Astrocyte of the spinal cord (primary cell): Measurements from ENCODE around the gene EPC1.

Source experiments
- DNase-seq: peaks from one replicate; pipeline ENCODE4 v3.0.0; 2011; ENCODE audit warnings: low read depth, low spot score
- H3K4me3 ChIP-seq: 2 replicates; pipeline ENCODE4 v1.5.1; 2011; ENCODE audit warnings: low read depth, mild to moderate bottlenecking, low read length, moderate library complexity
- in situ Hi-C: cut with HindIII; loops from 2 replicates; pipeline ENCODE4 v1.10.0; 2017; ENCODE audit warnings: low sequenced_read_pairs
- TF ChIP-seq, protein P1 (sequence below): IDR thresholded peaks from 2 replicates; pipeline ENCODE4 v1.5.1; 2012; ENCODE audit warnings: low read depth, mild to moderate bottlenecking, low read length, inconsistent platforms

EPC1 gene

DNA sequence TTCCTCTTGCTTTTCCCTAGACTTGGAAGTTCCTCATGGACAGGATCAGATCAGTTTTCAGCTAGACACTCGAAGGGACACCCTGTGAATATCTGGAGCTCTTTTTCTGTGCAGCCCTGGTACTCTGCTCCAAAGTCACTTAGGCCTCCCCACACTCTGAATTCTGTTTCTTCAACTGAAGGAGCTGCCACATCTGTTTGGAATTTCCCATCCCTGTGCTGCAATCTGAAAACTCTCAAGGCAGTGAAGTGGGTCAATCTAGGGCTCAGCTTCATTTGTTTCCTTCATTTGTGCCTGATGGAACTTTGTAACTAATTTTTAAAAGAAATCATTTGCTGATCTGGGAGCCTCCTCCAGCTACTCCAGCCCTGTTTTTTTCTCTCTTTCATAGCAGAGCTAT is 9.6 kb downstream of the EPC1 start:
- in situ Hi-C loops = no loop called here
- TF ChIP-seq, protein P1, sequence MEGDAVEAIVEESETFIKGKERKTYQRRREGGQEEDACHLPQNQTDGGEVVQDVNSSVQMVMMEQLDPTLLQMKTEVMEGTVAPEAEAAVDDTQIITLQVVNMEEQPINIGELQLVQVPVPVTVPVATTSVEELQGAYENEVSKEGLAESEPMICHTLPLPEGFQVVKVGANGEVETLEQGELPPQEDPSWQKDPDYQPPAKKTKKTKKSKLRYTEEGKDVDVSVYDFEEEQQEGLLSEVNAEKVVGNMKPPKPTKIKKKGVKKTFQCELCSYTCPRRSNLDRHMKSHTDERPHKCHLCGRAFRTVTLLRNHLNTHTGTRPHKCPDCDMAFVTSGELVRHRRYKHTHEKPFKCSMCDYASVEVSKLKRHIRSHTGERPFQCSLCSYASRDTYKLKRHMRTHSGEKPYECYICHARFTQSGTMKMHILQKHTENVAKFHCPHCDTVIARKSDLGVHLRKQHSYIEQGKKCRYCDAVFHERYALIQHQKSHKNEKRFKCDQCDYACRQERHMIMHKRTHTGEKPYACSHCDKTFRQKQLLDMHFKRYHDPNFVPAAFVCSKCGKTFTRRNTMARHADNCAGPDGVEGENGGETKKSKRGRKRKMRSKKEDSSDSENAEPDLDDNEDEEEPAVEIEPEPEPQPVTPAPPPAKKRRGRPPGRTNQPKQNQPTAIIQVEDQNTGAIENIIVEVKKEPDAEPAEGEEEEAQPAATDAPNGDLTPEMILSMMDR = no peak
- DNase-seq = no peak
- H3K4me3 ChIP-seq = no peak overlapping the region

DNA sequence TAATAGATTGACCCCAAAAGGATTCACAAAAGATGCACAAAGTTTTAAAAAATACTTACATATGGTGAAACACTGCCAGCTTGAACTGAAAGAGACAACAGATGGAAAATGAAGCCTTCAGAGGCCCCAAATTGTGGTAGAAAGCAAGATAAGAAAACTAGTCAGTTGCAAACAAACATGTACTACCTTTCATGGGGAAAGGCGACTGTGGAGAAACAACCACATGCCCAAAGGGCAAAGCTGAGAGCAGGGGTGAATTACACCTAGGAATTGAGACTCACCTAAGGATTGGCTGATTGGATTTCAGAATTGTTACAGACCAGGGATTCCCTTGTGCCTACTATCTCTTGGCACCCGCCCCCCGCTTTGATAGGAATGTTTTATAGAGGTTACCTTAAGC is 13.1 kb downstream of the EPC1 start:
- TF ChIP-seq, protein P1 = no peak
- H3K4me3 ChIP-seq = no peak overlapping the region
- in situ Hi-C loops = no loop called here
- no peak for DNase-seq

DNA sequence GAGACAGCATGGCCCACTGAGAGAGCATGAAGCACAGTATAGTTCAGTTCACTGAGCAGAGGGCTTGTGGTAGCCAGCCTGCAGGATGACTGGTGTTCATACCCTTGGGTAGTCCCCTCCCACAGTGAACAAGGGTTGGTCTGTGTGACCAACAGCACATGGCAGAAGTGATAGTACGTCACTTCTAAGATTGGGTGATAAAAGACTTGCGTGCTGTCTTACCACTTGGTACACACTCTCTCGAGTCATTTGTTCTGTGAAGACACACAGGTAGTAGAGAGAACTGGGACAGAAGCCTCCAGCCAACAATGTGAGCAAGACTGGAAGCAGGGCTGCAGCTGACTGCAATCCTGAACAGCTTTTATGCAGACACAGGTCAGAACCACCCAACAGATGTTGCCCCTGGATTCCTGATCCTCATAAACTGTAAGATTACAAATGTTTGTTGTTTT is 14.6 kb downstream of the EPC1 start:
- TF ChIP-seq, protein P1 = no peak
- in situ Hi-C loops = no loop called here
- no peak overlapping the region for H3K4me3 ChIP-seq
- DNase-seq = no peak

DNA sequence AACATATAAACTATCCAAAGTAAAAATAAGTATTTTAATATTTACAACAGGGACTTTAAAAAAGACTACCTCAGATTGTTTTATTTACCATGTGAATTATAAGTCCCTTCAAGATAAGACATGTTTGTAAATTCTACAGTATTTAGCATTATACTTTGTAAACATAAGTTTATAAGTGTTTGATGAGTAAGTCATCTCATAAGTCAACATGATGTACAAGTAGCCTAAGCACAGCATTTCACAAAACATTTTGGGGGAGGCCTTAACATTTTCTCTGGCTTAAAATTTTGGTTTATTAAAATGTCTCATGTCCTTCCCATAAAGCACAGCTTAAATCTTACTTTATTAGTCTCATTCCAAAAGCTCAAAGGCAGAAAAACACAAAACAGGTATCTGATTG is 15.4 kb downstream of the EPC1 start:
- TF ChIP-seq, protein P1 = no peak
- no peak for DNase-seq
- in situ Hi-C loops = no loop called here
- H3K4me3 ChIP-seq = no peak overlapping the region

DNA sequence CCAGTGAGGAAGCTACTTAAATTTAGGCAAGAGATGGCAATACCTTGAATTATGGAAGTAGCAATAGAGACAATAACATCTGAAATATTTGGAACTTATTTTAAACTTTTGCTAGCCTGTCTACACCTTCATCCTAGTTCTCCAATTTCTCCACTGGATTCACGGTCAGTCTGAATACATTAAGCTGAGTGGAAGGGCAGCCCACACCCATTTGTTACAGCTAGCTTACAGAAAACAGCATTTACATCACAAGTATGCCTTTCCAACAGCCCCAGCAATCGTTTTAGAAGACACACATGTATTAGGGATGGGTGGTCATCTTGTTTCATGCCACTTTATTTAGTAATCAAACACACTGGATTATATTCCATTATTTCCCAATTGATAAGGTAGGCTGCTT is 16.7 kb downstream of the EPC1 start:
- in situ Hi-C loops = no loop called here
- no peak for DNase-seq
- TF ChIP-seq, protein P1 = no peak
- H3K4me3 ChIP-seq = no peak overlapping the region

DNA sequence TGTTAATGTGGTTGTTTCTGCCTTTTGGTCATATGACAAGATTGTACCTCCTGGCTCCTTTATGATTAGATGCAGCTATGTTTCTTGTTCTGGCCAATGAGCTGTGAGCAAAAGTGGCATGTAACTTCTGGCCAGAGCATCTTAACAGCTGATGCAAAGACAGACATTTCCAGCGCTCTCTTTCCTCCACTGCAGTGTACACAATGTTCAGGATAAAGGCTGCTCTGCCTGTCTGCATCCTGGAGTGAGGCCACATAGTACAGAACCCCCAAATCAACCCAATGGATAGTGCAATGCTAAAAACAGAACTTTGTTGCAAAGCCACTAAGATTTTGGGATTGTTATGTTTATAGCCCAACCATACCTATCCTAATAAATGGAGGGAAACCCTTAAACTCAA is 17.9 kb downstream of the EPC1 start:
- in situ Hi-C loops = no loop called here
- no peak overlapping the region for H3K4me3 ChIP-seq
- no peak for DNase-seq
- TF ChIP-seq, protein P1 = no peak

DNA sequence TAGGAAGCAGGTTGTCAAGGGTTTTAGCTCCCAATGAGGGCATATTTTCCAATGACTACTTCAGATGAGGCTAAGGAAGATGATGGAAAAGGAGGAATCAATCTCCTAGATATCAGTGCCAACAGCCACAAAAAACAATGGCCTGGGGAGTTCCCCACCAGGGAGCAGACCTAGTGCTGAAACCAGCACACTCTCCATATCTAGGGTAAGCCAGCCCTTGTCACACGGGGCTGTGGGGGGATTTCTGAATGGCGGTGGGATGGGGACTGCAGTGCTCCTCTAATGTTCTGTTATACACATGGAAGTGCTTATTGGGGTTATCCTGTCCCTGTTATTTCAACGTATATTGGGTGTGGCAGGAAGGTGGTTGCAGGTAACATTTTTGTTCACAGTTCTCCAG is 18.5 kb downstream of the EPC1 start:
- TF ChIP-seq, protein P1 = no peak
- no peak for DNase-seq
- no peak overlapping the region for H3K4me3 ChIP-seq
- in situ Hi-C loops = no loop called here
